ENCODE results near the gene PIPOX.

DNA sequence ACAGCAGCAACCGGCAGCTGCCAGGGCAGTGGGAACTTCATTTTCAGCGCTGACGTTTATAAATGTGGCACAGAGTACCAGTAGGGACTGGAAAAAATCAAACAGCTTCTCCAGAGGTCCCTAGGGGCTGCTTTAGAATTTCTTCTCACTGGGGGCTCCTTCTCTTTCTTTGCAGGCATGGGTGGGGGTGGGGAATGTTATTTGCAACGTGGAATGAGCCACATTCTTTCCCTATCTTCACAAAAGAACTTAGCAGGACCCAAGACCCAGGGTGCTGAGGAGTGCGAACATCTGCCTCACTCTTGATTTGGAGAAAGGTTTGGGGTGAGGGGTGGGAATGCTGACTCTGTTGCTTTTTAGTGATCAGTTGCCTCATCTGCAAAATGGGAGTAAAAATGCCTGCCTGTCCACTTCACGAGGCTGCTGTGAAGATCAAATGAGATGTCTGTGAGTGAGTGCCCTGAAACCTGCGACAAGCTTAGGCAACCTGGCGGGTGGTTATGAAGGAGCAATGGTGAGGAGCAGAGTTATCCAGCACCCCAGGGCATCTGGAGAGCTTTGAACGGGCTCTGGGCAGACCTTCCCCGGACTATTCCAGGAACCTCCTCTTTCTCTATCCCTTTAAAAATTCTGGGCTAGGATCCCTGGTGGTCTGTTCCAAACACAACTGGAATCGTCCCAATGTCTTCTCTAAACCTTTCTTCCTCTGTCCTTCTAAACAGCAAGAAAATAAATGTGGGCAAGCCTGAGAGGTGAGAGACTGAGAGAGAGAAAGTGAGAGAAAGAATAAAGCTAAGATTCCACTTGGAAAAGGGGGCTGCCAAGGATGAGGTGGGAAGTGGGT lies 10.7 kb upstream of the PIPOX start:
- no peak for TF ChIP-seq POLR2AphosphoS5 (IDR thresholded peaks at IDR 0.05)
- TF ChIP-seq CTCF (IDR thresholded peaks at IDR 0.05): no peak
- no peak for TF ChIP-seq POLR2A (IDR thresholded peaks at IDR 0.05; ENCODE audit: low read depth)
